HepG2 (cell line): Measurements from ENCODE around the gene PCNX1. TPM values are rescaled to one million over a fixed set of nuclear protein-coding genes. Genes with fewer than 3 reads are reported as not detected.

Source experiments
- BRF2 ChIP-seq: sonication (generic); formaldehyde crosslinking; IDR thresholded peaks from 2 replicates; pipeline ENCODE4 v1.8.1; 2022; ENCODE audit warnings: mild to moderate bottlenecking, missing genetic modification reagents
- FOXJ3 ChIP-seq: sonication (generic); formaldehyde crosslinking; IDR thresholded peaks from 2 replicates; pipeline ENCODE4 v1.4.0; 2020; ENCODE audit warnings: missing genetic modification reagents, mild to moderate bottlenecking, borderline replicate concordance
- HNRNPLL ChIP-seq: fragments of 200-400 bp; formaldehyde crosslinking; IDR thresholded peaks from 2 replicates; pipeline ENCODE4 v1.6.1; 2017; ENCODE audit warnings: mild to moderate bottlenecking, low read depth, low read length; ENCODE audit not compliant: poor library complexity, severe bottlenecking
- KDM6A ChIP-seq: IDR thresholded peaks from 2 replicates; pipeline ENCODE4 v1.6.1; 2016; ENCODE audit warnings: low read depth
- MXI1 ChIP-seq: IDR thresholded peaks from 3 replicates; pipeline ENCODE4 v1.6.1; 2012; ENCODE audit warnings: low read depth, low read length, inconsistent platforms, borderline replicate concordance
- NFKB2 ChIP-seq: sonication (generic); formaldehyde crosslinking; IDR thresholded peaks from 2 replicates; pipeline ENCODE4 v1.4.0; 2020; ENCODE audit warnings: missing genetic modification reagents, borderline replicate concordance
- NONO ChIP-seq, 2 experiments: fragments of 450-650 bp in 1 of 2; sonication (generic) in 1 of 2; formaldehyde crosslinking in 1 of 2; IDR thresholded peaks in 1 of 2; conservative IDR thresholded peaks in 1 of 2; 2 replicates each; pipeline versions ENCODE4 v1.6.1 to v1.8.0; 2017 to 2022; ENCODE audit warnings: mild to moderate bottlenecking in 1 of 2, missing genetic modification reagents in 1 of 2, moderate library complexity in 1 of 2
- PHF20 ChIP-seq: sonication (generic); formaldehyde crosslinking; IDR thresholded peaks from 2 replicates; pipeline ENCODE4 v1.5.0; 2020; ENCODE audit warnings: mild to moderate bottlenecking, missing genetic modification reagents
- SNRNP70 ChIP-seq: fragments of 200-400 bp; formaldehyde crosslinking; IDR thresholded peaks from 2 replicates; pipeline ENCODE4 v1.6.1; 2017; ENCODE audit warnings: mild to moderate bottlenecking, low read depth, low read length, moderate library complexity
- XRCC5 ChIP-seq: fragments of 200-400 bp; formaldehyde crosslinking; optimal IDR thresholded peaks from 2 replicates; pipeline ENCODE3; 2017; ENCODE audit warnings: mild to moderate bottlenecking, low read length
- ZBTB46 ChIP-seq: sonication (generic); formaldehyde crosslinking; IDR thresholded peaks from 2 replicates; pipeline ENCODE4 v1.4.0; 2020; ENCODE audit warnings: mild to moderate bottlenecking, missing genetic modification reagents, borderline replicate concordance
- ZC3H13 ChIP-seq: sonication (generic); formaldehyde crosslinking; IDR thresholded peaks from 2 replicates; pipeline ENCODE4 v1.8.1; 2023; ENCODE audit warnings: mild to moderate bottlenecking, missing genetic modification reagents, moderate library complexity
- ZNF264 ChIP-seq: sonication (generic); formaldehyde crosslinking; IDR thresholded peaks from 2 replicates; pipeline ENCODE4 v1.4.0; 2020; ENCODE audit warnings: missing genetic modification reagents
- ZNF431 ChIP-seq: sonication (generic); formaldehyde crosslinking; IDR thresholded peaks from 2 replicates; pipeline ENCODE4 v1.9.0; 2022; ENCODE audit warnings: missing genetic modification reagents, low read depth, mild to moderate bottlenecking, borderline replicate concordance
- ZNF839 ChIP-seq: sonication (generic); formaldehyde crosslinking; IDR thresholded peaks from 2 replicates; pipeline ENCODE4 v1.4.0; 2020; ENCODE audit warnings: missing genetic modification reagents, mild to moderate bottlenecking, borderline replicate concordance
- polyA plus RNA-seq, 8 experiments: library from polyadenylated mRNA; depleted of rRNA in 3 of 8; stranded (reverse) in 7 of 8; unstranded in 1 of 8; fragments of >200 nt; fragmentation: Illumina TruSeq in 4 of 8; extraction: Trizol in 4 of 8; gene quantifications; 2 replicates each; pipeline versions ENCODE4 v1.2.1 to v1.2.3, GENCODE V29; 2011 to 2016; ENCODE audit warnings: low read depth in 4 of 8, missing spikeins in 1 of 8, mixed read lengths in 1 of 8; ENCODE audit not compliant: insufficient read depth in 1 of 8
- total RNA-seq, 5 experiments: library from RNA; depleted of rRNA; stranded (reverse); fragments of >200 nt; fragmentation: Illumina TruSeq; extraction: Trizol; gene quantifications; 2 replicates each; pipeline ENCODE4 v1.2.3, GENCODE V29; 2016; ENCODE audit warnings: low read depth in 1 of 5
- TF ChIP-seq, protein P1 (sequence below): IDR thresholded peaks from 2 replicates; pipeline ENCODE4 v1.6.1; 2016; ENCODE audit warnings: missing compliant biosample characterization, missing genetic modification reagents, borderline replicate concordance
- TF ChIP-seq, protein P2 (sequence below): sonication (generic); formaldehyde crosslinking; IDR thresholded peaks from 2 replicates; pipeline ENCODE4 v1.5.0; 2020; ENCODE audit warnings: missing genetic modification reagents
- TF ChIP-seq, protein P3 (sequence below): sonication (generic); formaldehyde crosslinking; IDR thresholded peaks from 2 replicates; pipeline ENCODE4 v1.5.1; 2020; ENCODE audit warnings: missing genetic modification reagents, mild to moderate bottlenecking, borderline replicate concordance
- TF ChIP-seq, protein P4 (sequence below): sonication (generic); formaldehyde crosslinking; IDR thresholded peaks from 2 replicates; pipeline ENCODE4 v1.9.0; 2022; ENCODE audit warnings: low read depth, missing genetic modification reagents

PCNX1 gene
- total and polyA plus RNA-seq, 2 of the 13 experiments (the other 11 are each of a cell fraction or from before 2014, with no cell fraction given): 24.9 to 30.3 TPM

DNA sequence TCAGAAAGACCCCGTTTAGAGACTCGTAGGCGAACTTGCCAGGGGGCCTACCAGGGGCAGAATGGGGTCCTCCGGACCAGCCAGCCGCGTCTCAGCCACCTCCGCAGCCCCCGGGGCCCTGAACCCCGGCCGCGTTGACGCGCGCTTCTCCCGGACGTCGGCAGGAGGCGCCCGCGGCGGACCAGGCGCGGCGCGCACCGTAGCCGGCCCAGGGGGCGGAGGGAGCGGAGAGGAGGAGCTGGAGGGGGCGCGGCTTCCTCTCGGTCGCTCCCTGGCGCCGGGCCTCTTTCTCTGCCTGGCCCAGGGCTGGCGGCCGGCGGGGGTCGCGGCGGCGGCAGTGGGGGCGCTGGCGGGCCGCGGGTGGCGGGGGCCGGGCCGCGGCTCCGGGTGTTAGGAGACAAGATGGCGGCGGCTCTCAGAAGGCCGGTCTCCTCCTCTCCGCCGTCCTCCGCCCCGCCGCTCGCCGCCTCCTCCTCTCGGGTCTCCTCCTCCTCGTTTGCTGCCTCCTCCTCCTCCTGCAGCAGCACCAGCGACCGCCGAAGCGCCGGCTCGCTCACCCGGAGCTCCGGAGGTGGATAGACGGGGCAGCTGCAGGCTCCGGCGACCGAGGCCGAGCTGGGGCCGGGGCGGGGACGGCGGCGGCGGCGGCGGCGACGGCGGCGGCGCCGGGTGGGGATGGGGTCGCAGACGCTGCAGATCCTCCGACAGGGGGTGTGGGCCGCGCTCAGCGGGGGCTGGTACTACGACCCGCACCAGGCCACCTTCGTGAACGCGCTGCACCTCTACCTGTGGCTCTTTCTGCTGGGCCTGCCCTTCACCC is at the start of gene PCNX1 (continued):
- TF ChIP-seq BRF2 (CRISPR knock-in tag): no peak
- TF ChIP-seq XRCC5: peak; percentile 88
- TF ChIP-seq ZNF431 (CRISPR knock-in tag): peak; percentile 61; the same call in 1 of the 2 replicates
- no peak for TF ChIP-seq ZC3H13 (CRISPR knock-in tag)
- TF ChIP-seq KDM6A (CRISPR knock-in tag): no peak
- TF ChIP-seq ZBTB46 (CRISPR knock-in tag): no peak
- no peak for TF ChIP-seq SNRNP70
- TF ChIP-seq, protein P1, sequence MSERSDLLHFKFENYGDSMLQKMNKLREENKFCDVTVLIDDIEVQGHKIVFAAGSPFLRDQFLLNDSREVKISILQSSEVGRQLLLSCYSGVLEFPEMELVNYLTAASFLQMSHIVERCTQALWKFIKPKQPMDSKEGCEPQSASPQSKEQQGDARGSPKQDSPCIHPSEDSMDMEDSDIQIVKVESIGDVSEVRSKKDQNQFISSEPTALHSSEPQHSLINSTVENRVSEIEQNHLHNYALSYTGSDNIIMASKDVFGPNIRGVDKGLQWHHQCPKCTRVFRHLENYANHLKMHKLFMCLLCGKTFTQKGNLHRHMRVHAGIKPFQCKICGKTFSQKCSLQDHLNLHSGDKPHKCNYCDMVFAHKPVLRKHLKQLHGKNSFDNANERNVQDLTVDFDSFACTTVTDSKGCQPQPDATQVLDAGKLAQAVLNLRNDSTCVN (CRISPR knock-in tag): no peak
- TF ChIP-seq NONO (IDR thresholded peaks at IDR 0.05): no peak
- TF ChIP-seq NONO (CRISPR knock-in tag; conservative IDR thresholded peaks at IDR 0.05): 0 out of 2 replicates have a peak, but pooled peaks have one; percentile 43
- TF ChIP-seq, protein P2, sequence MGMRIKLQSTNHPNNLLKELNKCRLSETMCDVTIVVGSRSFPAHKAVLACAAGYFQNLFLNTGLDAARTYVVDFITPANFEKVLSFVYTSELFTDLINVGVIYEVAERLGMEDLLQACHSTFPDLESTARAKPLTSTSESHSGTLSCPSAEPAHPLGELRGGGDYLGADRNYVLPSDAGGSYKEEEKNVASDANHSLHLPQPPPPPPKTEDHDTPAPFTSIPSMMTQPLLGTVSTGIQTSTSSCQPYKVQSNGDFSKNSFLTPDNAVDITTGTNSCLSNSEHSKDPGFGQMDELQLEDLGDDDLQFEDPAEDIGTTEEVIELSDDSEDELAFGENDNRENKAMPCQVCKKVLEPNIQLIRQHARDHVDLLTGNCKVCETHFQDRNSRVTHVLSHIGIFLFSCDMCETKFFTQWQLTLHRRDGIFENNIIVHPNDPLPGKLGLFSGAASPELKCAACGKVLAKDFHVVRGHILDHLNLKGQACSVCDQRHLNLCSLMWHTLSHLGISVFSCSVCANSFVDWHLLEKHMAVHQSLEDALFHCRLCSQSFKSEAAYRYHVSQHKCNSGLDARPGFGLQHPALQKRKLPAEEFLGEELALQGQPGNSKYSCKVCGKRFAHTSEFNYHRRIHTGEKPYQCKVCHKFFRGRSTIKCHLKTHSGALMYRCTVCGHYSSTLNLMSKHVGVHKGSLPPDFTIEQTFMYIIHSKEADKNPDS: no peak
- 0 out of 3 replicates have a peak, but pooled peaks have one; percentile 41 for TF ChIP-seq MXI1
- TF ChIP-seq NFKB2 (CRISPR knock-in tag): peak; percentile 61; the same call in 1 of the 2 replicates
- TF ChIP-seq, protein P3, sequence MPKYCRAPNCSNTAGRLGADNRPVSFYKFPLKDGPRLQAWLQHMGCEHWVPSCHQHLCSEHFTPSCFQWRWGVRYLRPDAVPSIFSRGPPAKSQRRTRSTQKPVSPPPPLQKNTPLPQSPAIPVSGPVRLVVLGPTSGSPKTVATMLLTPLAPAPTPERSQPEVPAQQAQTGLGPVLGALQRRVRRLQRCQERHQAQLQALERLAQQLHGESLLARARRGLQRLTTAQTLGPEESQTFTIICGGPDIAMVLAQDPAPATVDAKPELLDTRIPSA (CRISPR knock-in tag): no peak
- no peak for TF ChIP-seq ZNF264 (CRISPR knock-in tag)
- no peak for TF ChIP-seq FOXJ3 (CRISPR knock-in tag)
- peak; percentile 72 for TF ChIP-seq HNRNPLL
- no peak for TF ChIP-seq ZNF839 (CRISPR knock-in tag)
- no peak for TF ChIP-seq PHF20 (CRISPR knock-in tag)
- TF ChIP-seq, protein P4, sequence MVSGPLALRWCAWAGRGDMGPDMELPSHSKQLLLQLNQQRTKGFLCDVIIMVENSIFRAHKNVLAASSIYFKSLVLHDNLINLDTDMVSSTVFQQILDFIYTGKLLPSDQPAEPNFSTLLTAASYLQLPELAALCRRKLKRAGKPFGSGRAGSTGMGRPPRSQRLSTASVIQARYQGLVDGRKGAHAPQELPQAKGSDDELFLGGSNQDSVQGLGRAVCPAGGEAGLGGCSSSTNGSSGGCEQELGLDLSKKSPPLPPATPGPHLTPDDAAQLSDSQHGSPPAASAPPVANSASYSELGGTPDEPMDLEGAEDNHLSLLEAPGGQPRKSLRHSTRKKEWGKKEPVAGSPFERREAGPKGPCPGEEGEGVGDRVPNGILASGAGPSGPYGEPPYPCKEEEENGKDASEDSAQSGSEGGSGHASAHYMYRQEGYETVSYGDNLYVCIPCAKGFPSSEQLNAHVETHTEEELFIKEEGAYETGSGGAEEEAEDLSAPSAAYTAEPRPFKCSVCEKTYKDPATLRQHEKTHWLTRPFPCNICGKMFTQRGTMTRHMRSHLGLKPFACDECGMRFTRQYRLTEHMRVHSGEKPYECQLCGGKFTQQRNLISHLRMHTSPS: no peak
